ENCODE data around the gene TRAK1.
A peak's percentile ranks its signal among the peaks of the same experiment; 100 is the strongest.

Gene TRAK1

GRCh38 chr3:42128526-42128925 lies 37.4 kb downstream of the TRAK1 start:
- no peak for DNase-seq

DNA sequence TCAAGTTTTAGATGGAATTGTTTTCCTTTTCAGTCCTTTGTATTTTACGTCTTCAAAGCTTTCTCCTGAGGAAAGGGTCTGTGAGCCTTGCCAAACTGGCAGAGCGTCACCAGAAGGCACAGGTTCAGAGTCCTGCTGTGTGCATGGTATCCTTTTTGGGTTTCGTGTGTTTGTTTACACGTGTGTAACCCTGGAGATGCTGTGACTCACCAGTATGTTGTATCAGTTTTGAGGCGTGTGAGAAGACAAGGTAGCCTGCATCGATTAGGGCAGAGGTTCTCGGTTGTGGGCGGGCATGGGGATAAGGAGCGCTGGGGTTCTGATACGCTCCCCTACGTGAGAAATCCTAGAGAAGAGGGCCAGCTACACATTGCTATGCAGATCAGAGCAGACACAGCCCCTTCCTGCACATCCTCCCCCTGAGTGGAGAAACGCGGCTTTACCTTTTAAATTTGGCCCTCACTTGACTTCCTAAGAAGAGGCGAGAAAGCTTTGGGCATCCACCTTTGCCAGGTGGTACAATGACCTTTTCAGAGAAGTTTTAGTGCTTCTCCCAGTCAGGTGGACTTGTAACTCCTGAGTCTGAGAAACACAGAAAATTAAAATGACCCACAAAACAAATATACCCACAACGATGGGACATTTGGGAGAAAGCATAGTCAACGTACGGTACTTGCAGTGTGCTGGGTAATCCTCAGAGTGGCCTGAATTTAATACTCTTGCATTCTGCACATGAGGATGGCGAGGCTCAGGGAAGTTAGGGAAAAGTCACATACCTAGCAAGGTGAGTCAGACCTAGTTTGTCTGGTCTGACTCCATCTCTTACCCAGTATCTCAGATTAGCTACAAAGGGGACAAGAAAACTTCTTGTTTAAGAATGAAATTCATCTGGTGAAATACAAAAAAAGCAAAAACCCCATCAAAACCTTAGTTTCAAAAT lies 38.1 kb downstream of the TRAK1 start:
- peak; percentile 34 for DNase-seq

DNA sequence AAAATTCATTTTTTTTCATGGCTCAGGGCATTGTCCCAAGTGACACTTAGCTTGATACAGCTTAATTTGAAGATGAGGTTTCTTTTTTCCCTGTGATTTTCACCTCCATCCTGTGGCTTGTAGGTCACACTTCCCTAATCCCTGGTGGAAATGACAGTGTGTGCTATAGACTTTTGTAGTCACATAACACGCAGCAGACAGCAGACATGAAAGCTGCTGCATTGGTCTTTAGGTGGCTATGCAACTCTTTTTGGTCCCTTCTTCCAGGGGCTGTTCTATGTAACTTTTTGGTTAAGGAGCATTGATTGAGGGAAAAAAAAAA lies 38.8 kb downstream of the TRAK1 start:
- DNase-seq, result no peak

GRCh38 chr3:42130329-42131070 lies 39.3 kb downstream of the TRAK1 start:
- DNase-seq, result peak; percentile 13

- no peak for DNase-seq
These were observed 42.5 kb downstream of the TRAK1 start for GRCh38 chr3:42133500-42134298.

- DNase-seq, result no peak
These were observed 43.8 kb downstream of the TRAK1 start for GRCh38 chr3:42134867-42135464.

DNA sequence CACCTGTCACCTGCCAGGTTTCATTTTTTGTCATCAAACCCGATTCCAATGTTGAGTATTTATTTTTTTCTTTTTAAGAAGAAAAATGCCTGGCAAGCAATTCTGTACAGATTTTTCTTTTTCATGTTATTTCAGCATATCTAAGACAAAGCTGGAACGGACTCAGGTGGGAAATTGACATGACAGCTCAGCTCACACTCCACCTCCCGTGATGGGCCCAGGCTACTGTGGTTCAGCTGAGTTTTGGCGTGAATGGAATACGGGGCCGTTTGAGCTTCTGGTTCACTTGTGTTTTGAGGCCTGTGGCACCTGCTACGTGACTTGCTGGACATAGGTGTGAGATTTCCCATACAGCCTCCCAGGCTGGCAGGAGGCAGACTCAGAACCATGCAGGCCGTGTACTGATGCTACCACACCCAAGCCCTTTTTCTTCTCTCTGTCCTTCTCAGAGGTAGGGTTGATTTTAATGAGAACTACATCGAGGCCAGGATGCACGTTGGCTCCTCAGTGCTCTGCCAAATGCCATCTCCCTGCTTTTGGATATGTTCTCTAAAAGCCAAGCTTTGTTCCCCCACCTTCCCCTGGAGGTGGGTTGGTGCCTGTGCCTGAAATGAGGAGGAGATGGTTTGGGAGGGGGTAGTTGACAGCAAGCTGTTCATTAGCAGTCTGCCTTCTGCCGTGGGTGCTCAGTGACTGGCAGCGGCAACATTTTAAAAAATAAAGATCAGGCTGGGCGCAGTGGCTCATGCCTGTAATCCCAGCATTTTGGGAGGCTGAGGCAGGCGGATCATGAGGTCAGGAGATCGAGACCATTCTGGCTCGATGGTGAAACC lies 48.7 kb downstream of the TRAK1 start:
- DNase-seq, result peak; percentile 52

GRCh38 chr3:42140665-42141203 lies 49.6 kb downstream of the TRAK1 start:
- peak; percentile 38 for DNase-seq

- DNase-seq, result peak; percentile 21
These were observed 52.3 kb downstream of the TRAK1 start for GRCh38 chr3:42143440-42143839.

GRCh38 chr3:42144209-42144608 lies 53.1 kb downstream of the TRAK1 start:
- no peak for DNase-seq

DNA sequence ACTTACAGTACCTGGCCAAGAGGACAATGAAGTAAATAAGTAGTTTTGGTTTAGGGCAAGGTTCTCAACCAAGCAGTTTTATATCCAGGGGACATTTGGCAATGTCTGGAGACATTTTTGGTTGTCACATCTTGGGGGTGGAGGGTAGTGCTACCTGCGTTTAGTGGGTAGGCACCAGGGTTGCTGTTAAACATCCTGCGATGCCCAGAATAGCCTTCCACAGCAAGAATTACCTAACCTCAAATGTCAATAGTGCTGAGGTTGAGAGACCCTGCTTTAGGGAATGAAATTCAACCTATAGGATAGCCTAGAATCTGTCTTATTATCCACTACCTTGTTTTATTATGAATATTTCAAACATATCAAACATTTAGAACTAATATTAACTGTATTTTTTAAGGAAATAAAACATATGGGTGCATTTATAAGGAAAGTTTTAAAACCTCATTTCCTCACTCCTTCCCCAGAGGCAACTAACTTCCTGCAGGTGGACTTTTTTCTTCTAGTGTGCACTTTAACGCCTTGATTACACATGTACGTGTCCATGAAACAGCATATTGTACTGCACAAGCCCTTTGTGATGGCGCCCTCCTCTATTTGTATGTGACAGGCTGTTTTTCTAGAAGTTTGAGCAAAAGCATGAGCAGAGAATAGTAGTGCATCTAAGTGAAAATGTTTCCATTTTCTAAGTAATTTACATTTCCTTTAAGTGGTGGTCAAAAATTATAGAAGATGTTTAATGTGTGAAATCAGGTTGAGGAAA lies 57.1 kb downstream of the TRAK1 start:
- no peak for DNase-seq

- DNase-seq, result no peak
These were observed 57.9 kb downstream of the TRAK1 start for GRCh38 chr3:42148982-42149432.

- DNase-seq, result peak; percentile 8
These were observed 58.4 kb downstream of the TRAK1 start for GRCh38 chr3:42149532-42149931.

GRCh38 chr3:42149975-42150374 lies 58.8 kb downstream of the TRAK1 start:
- DNase-seq, result peak; percentile 45

- DNase-seq, result no peak
These were observed 60.5 kb downstream of the TRAK1 start for GRCh38 chr3:42151596-42152168.

DNA sequence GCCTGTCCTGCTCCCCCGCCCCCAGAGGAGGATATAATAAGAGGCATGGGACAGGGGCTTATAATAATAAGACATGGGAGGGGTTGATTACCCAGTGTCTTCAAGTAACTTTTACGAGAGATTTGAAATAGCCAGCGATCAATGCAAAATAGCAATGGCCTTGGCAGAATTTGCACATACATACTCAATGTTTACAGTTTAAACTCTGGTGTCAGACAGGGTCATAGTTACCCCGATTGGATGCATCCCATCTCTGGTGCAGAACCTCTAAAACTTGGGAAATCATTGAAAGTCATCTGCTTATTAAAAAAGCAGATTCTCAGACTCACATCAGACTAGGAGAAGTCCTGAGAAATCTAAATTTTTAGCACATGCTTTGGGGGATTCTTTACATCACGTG lies 61.0 kb downstream of the TRAK1 start:
- DNase-seq, result no peak

DNA sequence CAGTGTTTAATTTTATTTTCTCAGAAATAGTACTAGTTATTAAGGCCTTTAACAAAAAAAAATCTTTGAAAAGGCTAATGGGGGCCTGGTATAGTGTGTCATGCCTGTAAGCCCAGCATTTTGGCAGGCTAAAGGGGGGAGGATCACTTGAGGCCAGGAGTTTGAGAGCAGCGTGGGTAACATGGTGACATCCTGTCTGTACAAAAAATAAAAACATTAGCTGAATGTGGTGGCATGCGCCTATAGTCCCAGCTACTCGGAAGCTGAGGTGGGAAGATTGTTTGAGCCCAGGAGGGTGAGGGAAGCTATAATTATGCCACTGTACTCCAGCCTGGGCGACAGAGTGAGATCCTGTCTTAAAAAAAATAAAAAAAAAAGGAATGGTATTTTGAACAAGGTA lies 61.9 kb downstream of the TRAK1 start:
- DNase-seq, result no peak

- DNase-seq, result no peak
These were observed 66.7 kb downstream of the TRAK1 start for GRCh38 chr3:42157540-42158538.

DNA sequence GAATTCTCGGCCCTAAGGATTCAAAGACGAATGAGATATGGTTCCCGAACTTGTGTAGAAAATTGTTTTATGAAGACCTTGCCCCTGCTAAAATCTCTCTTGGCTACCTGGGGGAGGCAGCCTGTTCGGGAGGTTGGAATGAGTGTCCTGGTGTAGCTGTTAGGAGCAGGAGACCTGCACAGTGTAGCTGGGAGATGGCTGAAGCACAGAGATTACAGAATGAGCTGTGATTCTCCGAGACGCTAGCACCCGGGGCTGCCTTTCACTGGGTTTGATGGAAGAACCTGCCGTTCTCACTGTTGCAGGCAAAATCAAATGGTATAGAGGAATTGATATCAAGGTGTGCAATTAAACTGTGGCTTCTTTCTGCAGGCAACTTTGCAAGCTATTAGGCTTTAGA lies 68.0 kb downstream of the TRAK1 start:
- peak; percentile 34 for DNase-seq

All from activated effector memory CD4-positive, alpha-beta T cell treated with anti-CD3 and anti-CD28 coated beads, Interleukin-2, amount 50 U/mL, for 16 hours (primary cell).